ENCODE results near the gene AMACR.
"Not testable (repeated sequence)": the region's sequence is repeated elsewhere in the genome, so short reads cannot be mapped to it uniquely, and the experiment has no call there.

The AMACR gene

GRCh38 chr5:34037726-34038125, 29.9 kb upstream of the AMACR start:
- no peak for DNase-seq (ENCODE audit: low spot score)

GRCh38 chr5:34035756-34036155, 27.9 kb upstream of the AMACR start:
- no peak for DNase-seq (ENCODE audit: low spot score)

- DNase-seq (ENCODE audit: low spot score): no peak
These were observed 26.9 kb upstream of the AMACR start for GRCh38 chr5:34034534-34035327.

GRCh38 chr5:34031966-34032365, 24.1 kb upstream of the AMACR start:
- DNase-seq (ENCODE audit: low spot score): no peak

GRCh38 chr5:34031117-34031516, 23.3 kb upstream of the AMACR start:
- DNase-seq (ENCODE audit: low spot score): no peak

- DNase-seq (ENCODE audit: low spot score): not testable (repeated sequence)
These were observed 22.7 kb upstream of the AMACR start for GRCh38 chr5:34030585-34030984.

- no peak for DNase-seq (ENCODE audit: low spot score)
These were observed 22.2 kb upstream of the AMACR start for GRCh38 chr5:34030048-34030447.

- DNase-seq (ENCODE audit: low spot score): no peak
These were observed 20.5 kb upstream of the AMACR start for GRCh38 chr5:34028349-34028748.

- DNase-seq (ENCODE audit: low spot score): no peak
These were observed 18.4 kb upstream of the AMACR start for GRCh38 chr5:34026089-34026761.

- no peak for DNase-seq (ENCODE audit: low spot score)
These were observed 14.4 kb upstream of the AMACR start for GRCh38 chr5:34022121-34022705.

GRCh38 chr5:34021334-34021733, 13.5 kb upstream of the AMACR start:
- DNase-seq (ENCODE audit: low spot score): no peak

GRCh38 chr5:34020726-34021125, 12.9 kb upstream of the AMACR start:
- DNase-seq (ENCODE audit: low spot score): no peak

- no peak for DNase-seq (ENCODE audit: low spot score)
These were observed 9.4 kb upstream of the AMACR start for GRCh38 chr5:34017254-34017653.

- no peak for DNase-seq (ENCODE audit: low spot score)
These were observed 8.9 kb upstream of the AMACR start for GRCh38 chr5:34016750-34017149.

- no peak for DNase-seq (ENCODE audit: low spot score)
These were observed 8.4 kb upstream of the AMACR start for GRCh38 chr5:34016222-34016621.

- DNase-seq (ENCODE audit: low spot score): no peak
These were observed 7.4 kb upstream of the AMACR start for GRCh38 chr5:34015120-34015822.

GRCh38 chr5:34014626-34015025, 6.8 kb upstream of the AMACR start:
- DNase-seq (ENCODE audit: low spot score): no peak

GRCh38 chr5:34013547-34013946, 5.7 kb upstream of the AMACR start:
- no peak for DNase-seq (ENCODE audit: low spot score)

GRCh38 chr5:34012791-34013190, 4.9 kb upstream of the AMACR start:
- peak; percentile 30 for DNase-seq (ENCODE audit: low spot score)

- no peak for DNase-seq (ENCODE audit: low spot score)
These were observed 3.7 kb upstream of the AMACR start for GRCh38 chr5:34011536-34011935.

GRCh38 chr5:34010146-34010545, 2.3 kb upstream of the AMACR start:
- not testable (repeated sequence) for DNase-seq (ENCODE audit: low spot score)

GRCh38 chr5:34009610-34010009, 1.8 kb upstream of the AMACR start:
- no peak for DNase-seq (ENCODE audit: low spot score)

GRCh38 chr5:34008802-34009201, 952 bp upstream of the AMACR start:
- DNase-seq (ENCODE audit: low spot score): no peak
